SH-SY5Y (cell line): ENCODE measurements around the gene RYR1.

Experiments used
- GATA2 ChIP-seq: IDR thresholded peaks from 2 replicates; pipeline ENCODE4 v1.6.1; 2011; ENCODE audit warnings: mild to moderate bottlenecking, low read depth, low read length
- GATA3 ChIP-seq: IDR thresholded peaks from 2 replicates; pipeline ENCODE4 v1.6.1; 2011; ENCODE audit warnings: low read depth, mild to moderate bottlenecking, low read length, moderate library complexity

DNA sequence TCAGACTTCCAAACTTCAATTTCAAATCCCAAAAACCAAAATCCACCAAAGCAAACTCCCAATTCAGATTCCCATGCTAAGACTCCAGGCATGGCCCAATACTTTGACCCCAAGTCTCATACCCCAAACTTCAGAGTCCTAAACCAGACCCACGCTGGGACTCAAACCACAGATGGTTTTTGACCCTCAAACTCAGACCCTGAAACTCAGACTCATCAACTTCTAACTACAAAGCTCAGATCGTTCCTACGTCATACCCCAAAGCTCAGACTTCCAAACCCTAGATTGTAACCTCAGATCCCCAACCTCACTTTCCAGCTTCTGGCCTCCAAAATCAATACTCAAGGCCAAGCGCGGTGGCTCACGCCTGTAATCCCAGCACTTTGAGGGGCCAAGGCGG is 11.9 kb downstream of the RYR1 start:
- no peak for TF ChIP-seq GATA3
- TF ChIP-seq GATA2: no peak
